Testis (tissue), 2 donors: Measurements from ENCODE around the gene ZNF497.

Source experiments
- POLR2A ChIP-seq: fragments of 450-650 bp; IDR thresholded peaks from one replicate; pipeline ENCODE4 v1.6.1; 2017; ENCODE audit warnings: antibody characterized with exemption, mild to moderate bottlenecking, moderate library complexity
- TF ChIP-seq, protein P1 (sequence below), 3 experiments: fragments of 450-650 bp in 2 of 3; fragments of 200-600 bp in 1 of 3; sonication (generic) in 1 of 3; IDR thresholded peaks; one replicate each; pipeline ENCODE4 v1.5.1; 2016 to 2019; ENCODE audit warnings: antibody characterized with exemption in 3 of 3, mild to moderate bottlenecking in 2 of 3, moderate library complexity in 1 of 3

DNA sequence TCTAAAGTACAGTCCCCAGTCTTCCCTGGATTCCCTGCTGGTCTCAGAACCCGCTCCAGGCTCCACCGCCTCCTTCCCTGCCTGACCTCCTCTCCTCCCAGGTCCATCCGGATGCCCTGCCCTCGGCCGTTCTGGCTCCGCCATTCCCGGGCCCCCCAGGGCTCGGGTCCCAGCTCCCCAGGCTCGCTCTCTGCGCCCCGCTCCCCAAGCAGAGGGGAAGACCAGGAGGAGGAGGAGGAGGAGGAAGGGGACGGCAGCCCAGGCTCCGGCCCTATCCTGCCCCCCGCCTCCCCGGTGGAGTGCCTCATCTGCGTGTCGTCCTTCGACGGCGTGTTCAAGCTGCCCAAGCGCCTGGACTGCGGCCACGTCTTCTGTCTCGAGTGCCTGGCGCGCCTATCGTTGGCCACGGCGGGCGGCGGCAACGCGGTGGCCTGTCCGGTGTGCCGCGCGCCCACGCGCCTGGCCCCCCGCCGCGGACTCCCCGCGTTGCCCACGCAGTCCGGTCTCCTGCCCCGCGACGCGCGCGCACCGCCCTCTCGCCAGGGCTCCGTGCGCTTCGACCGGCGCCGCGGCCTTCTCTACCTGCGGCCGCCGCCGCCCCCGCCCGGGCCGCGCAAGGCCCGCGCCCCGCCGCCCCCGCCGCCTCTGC is 33.6 kb upstream of the ZNF497 start:
- TF ChIP-seq, protein P1, sequence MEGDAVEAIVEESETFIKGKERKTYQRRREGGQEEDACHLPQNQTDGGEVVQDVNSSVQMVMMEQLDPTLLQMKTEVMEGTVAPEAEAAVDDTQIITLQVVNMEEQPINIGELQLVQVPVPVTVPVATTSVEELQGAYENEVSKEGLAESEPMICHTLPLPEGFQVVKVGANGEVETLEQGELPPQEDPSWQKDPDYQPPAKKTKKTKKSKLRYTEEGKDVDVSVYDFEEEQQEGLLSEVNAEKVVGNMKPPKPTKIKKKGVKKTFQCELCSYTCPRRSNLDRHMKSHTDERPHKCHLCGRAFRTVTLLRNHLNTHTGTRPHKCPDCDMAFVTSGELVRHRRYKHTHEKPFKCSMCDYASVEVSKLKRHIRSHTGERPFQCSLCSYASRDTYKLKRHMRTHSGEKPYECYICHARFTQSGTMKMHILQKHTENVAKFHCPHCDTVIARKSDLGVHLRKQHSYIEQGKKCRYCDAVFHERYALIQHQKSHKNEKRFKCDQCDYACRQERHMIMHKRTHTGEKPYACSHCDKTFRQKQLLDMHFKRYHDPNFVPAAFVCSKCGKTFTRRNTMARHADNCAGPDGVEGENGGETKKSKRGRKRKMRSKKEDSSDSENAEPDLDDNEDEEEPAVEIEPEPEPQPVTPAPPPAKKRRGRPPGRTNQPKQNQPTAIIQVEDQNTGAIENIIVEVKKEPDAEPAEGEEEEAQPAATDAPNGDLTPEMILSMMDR (IDR thresholded peaks at IDR 0.05) = no peak
- TF ChIP-seq POLR2A = no peak
